SK-N-SH (cell line): ENCODE measurements around the gene TMEM131L. TPM values are rescaled to one million over a fixed set of nuclear protein-coding genes. Genes with fewer than 3 reads are reported as not detected.
A peak's percentile ranks its signal among the peaks of the same experiment; 100 is the strongest.
"Not testable (repeated sequence)": the region's sequence is repeated elsewhere in the genome, so short reads cannot be mapped to it uniquely, and the experiment has no call there.

Source experiments
- CTCF ChIA-PET: fragments of 300-600, 350-600 bp; formaldehyde crosslinking; extraction: SDS; loops from one replicate; lab custom pipeline; 2021; lab: Yijun Ruan, JAX
- POLR2A ChIA-PET: fragments of 350-600 bp; sonication (Branson Sonifier 250); formaldehyde crosslinking; extraction: SDS; loops from one replicate; lab custom pipeline; 2020; ENCODE audit warnings: antibody characterized with exemption, inconsistent platforms; lab: Yijun Ruan, JAX
- DNase-seq: peaks from one replicate; pipeline ENCODE4 v3.0.0; 2012
- H2AFZ ChIP-seq: fragments of 200-600 bp; sonication (generic); 2 replicates; pipeline ENCODE4 v1.8.1; 2016; ENCODE audit warnings: antibody characterized with exemption, mild to moderate bottlenecking, low read depth
- H3F3A ChIP-seq: fragments of 200-600 bp; sonication (generic); replicated peaks from 2 replicates; pipeline ENCODE3; 2016; ENCODE audit warnings: antibody characterized with exemption, mild to moderate bottlenecking; ENCODE audit not compliant: insufficient read depth
- H3K27ac ChIP-seq, 2 experiments: fragments of 200-500 bp in 1 of 2; fragments of 200-600 bp in 1 of 2; sonication (Bioruptor generic) in 1 of 2; sonication (generic), shearing (Covaris generic) in 1 of 2; 2 replicates each; pipeline versions ENCODE4 v1.5.1 to v1.6.1; 2014 to 2016; ENCODE audit warnings: low read depth in 2 of 2, inconsistent platforms in 1 of 2, low read length in 1 of 2, mild to moderate bottlenecking in 1 of 2, mixed read lengths in 1 of 2
- H3K27me3 ChIP-seq: fragments of 200-600 bp; sonication (generic), shearing (Covaris generic); 2 replicates; pipeline ENCODE4 v1.6.1; 2016; ENCODE audit warnings: mixed run types; ENCODE audit not compliant: insufficient read depth
- H3K36me3 ChIP-seq, 2 experiments: fragments of 200-500 bp in 1 of 2; fragments of 200-600 bp in 1 of 2; sonication (Bioruptor generic) in 1 of 2; sonication (generic) in 1 of 2; replicated peaks in 1 of 2; 2 replicates each; pipeline versions ENCODE3 to v1.5.1; 2014 to 2016; ENCODE audit warnings: low read length in 1 of 2, mild to moderate bottlenecking in 1 of 2; ENCODE audit not compliant: insufficient read depth in 2 of 2, control insufficient read depth in 1 of 2
- H3K4me1 ChIP-seq, 2 experiments: fragments of 200-500 bp in 1 of 2; fragments of 200-600 bp in 1 of 2; sonication (Bioruptor generic) in 1 of 2; sonication (generic), shearing (Covaris generic) in 1 of 2; 2 replicates each; pipeline versions ENCODE4 v1.5.1 to v1.6.1; 2014 to 2016; ENCODE audit warnings: low read depth in 1 of 2, low read length in 1 of 2, mixed run types in 1 of 2; ENCODE audit not compliant: insufficient read depth in 2 of 2, control insufficient read depth in 1 of 2
- H3K4me2 ChIP-seq: fragments of 200-600 bp; sonication (generic), shearing (Covaris generic); 2 replicates; pipeline ENCODE4 v1.6.1; 2017; ENCODE audit warnings: mixed run types
- H3K4me3 ChIP-seq, 2 experiments: fragments of 200-500 bp in 1 of 2; fragments of 200-600 bp in 1 of 2; sonication (Bioruptor generic) in 1 of 2; sonication (generic), shearing (Covaris generic) in 1 of 2; 2 replicates each; pipeline versions ENCODE4 v1.5.1 to v1.8.1; 2014 to 2016; ENCODE audit warnings: low read depth in 2 of 2, inconsistent platforms in 1 of 2, low read length in 1 of 2, mild to moderate bottlenecking in 1 of 2, mixed read lengths in 1 of 2, moderate library complexity in 1 of 2
- H3K79me2 ChIP-seq: fragments of 200-600 bp; sonication (generic); 2 replicates; pipeline ENCODE4 v1.8.1; 2017; ENCODE audit warnings: mild to moderate bottlenecking; ENCODE audit not compliant: insufficient read depth
- H3K9ac ChIP-seq: fragments of 200-600 bp; sonication (generic); 2 replicates; pipeline ENCODE4 v1.6.1; 2017; ENCODE audit warnings: mixed run types
- H3K9me2 ChIP-seq: fragments of 200-600 bp; sonication (generic); 2 replicates; pipeline ENCODE4 v1.6.1; 2017; ENCODE audit warnings: mixed run types
- H3K9me3 ChIP-seq: fragments of 200-600 bp; sonication (generic); 2 replicates; pipeline ENCODE4 v1.6.1; 2017; ENCODE audit warnings: mixed run types, mild to moderate bottlenecking, moderate library complexity
- H4K20me1 ChIP-seq: fragments of 200-600 bp; sonication (generic); 2 replicates; pipeline ENCODE4 v1.6.1; 2017; ENCODE audit warnings: mild to moderate bottlenecking, mixed run types; ENCODE audit not compliant: insufficient read depth
- CHD2 ChIP-seq: fragments of 150-350 bp; IDR thresholded peaks from 2 replicates; pipeline ENCODE4 v1.6.1; 2018; ENCODE audit warnings: low read length; ENCODE audit not compliant: partially characterized antibody
- EP300 ChIP-seq, 2 experiments: IDR thresholded peaks; 2 replicates each; pipeline versions ENCODE4 v1.4.0 to v1.6.1; 2012; ENCODE audit warnings: borderline replicate concordance in 1 of 2, low read depth in 1 of 2, low read length in 1 of 2
- EZH2phosphoT487 ChIP-seq: fragments of 200-600 bp; sonication (generic); IDR thresholded peaks from 2 replicates; pipeline ENCODE4 v1.6.1; 2017; ENCODE audit warnings: low read depth, mixed run types, mild to moderate bottlenecking, antibody characterized with exemption, moderate library complexity, borderline replicate concordance
- FOXJ3 ChIP-seq: sonication (generic); formaldehyde crosslinking; IDR thresholded peaks from 2 replicates; pipeline ENCODE4 v1.5.1; 2020; ENCODE audit warnings: mild to moderate bottlenecking, missing genetic modification reagents
- FOXM1 ChIP-seq: IDR thresholded peaks from 2 replicates; pipeline ENCODE4 v1.4.0; 2012; ENCODE audit warnings: low read depth, mild to moderate bottlenecking
- GATA2 ChIP-seq: sonication (generic); formaldehyde crosslinking; IDR thresholded peaks from 2 replicates; pipeline ENCODE4 v1.5.0; 2020; ENCODE audit warnings: mild to moderate bottlenecking, missing genetic modification reagents
- JUND ChIP-seq: IDR thresholded peaks from 2 replicates; pipeline ENCODE4 v1.4.0; 2012
- NFIC ChIP-seq: IDR thresholded peaks from 2 replicates; pipeline ENCODE4 v1.4.0; 2012; ENCODE audit warnings: borderline replicate concordance
- RCOR1 ChIP-seq: fragments of 150-350 bp; IDR thresholded peaks from 2 replicates; pipeline ENCODE4 v1.6.1; 2017; ENCODE audit warnings: antibody characterized with exemption, low read length
- REST ChIP-seq: IDR thresholded peaks from 2 replicates; pipeline ENCODE4 v1.6.1; 2012; ENCODE audit warnings: mild to moderate bottlenecking, low read depth, low read length, moderate library complexity
- SIN3A ChIP-seq: IDR thresholded peaks from 2 replicates; pipeline ENCODE4 v1.6.1; 2012; ENCODE audit warnings: low read depth, mild to moderate bottlenecking, low read length, moderate library complexity, borderline replicate concordance
- SMC3 ChIP-seq: IDR thresholded peaks from 2 replicates; pipeline ENCODE4 v1.6.1; 2012; ENCODE audit warnings: low read depth, low read length, improper control_type of control experiment
- TCF12 ChIP-seq: IDR thresholded peaks from 2 replicates; pipeline ENCODE4 v1.4.0; 2012
- YY1 ChIP-seq: IDR thresholded peaks from 2 replicates; pipeline ENCODE4 v1.4.0; 2012; ENCODE audit warnings: low read depth, mild to moderate bottlenecking
- WGBS: methylation state at CpG from one replicate; pipeline ENCODE4 v1.1.6; 2017; ENCODE audit warnings: low lambda C conversion rate; 5-methylcytosine and 5-hydroxymethylcytosine counted together
- polyA plus RNA-seq, 3 experiments: library from polyadenylated mRNA; depleted of rRNA; stranded (reverse); fragments of >200 nt; gene quantifications; 2 replicates each; pipeline ENCODE4 v1.2.3, GENCODE V29; 2012

The TMEM131L gene
- polyA plus RNA-seq, 1 of the 3 experiments (the other 2 are of a cell fraction): 6.2 TPM

- CTCF ChIA-PET: interaction anchor here (1.7 to 2.5 kb wide), 2 partner anchors 10 to 205 kb away, joined by 5 to 10 read pairs; partner anchors contain the start of gene MND1
- H2AFZ ChIP-seq, H3F3A ChIP-seq, H4K20me1 ChIP-seq, H3K9me2 ChIP-seq, H3K36me3 ChIP-seq, H3K4me1 ChIP-seq, H3K4me2 ChIP-seq, H3K27me3 ChIP-seq, DNase-seq, H3K4me3 ChIP-seq, POLR2A ChIA-PET, H3K79me2 ChIP-seq, H3K9ac ChIP-seq, H3K9me3 ChIP-seq: not testable (repeated sequence)
- WGBS: 92% methylated on average over 3 of the region's 3 CpGs
- peak overlapping the region in 1 of 2 experiments; percentile 6; a peak in 1 of 4 replicates for H3K27ac ChIP-seq
Observed at GRCh38 chr4:153548907-153549306, 82.7 kb downstream of the TMEM131L start.

GRCh38 chr4:153549405-153549804 lies 83.2 kb downstream of the TMEM131L start:
- ChIA-PET CTCF (interaction anchor here (1.7 to 2.5 kb wide), 2 partner anchors 9 to 205 kb away, joined by 5 to 10 read pairs; partner anchors contain the start of gene MND1), POLR2A (no interaction called here)
- Histone ChIP-seq H3K27me3 (no peaks in the 10 kb centered on the region), H3K27ac (peak overlapping the region in 1 of 2 experiments; percentile 6; a peak in 1 of 4 replicates), H3K79me2 (no peaks in the 10 kb centered on the region), H3K4me1 (peaks cover 0 to 10% of the 10 kb centered on the region in 2 experiments; a peak in 3 of 4 replicates), H3K4me3 (no peak overlapping the region), H3K9me2 (no peaks in the 10 kb centered on the region), H3K4me2 (no peak overlapping the region; the same call in 1 of the 2 replicates), H3K9me3 (no peaks in the 10 kb centered on the region), H3K9ac (no peak overlapping the region), H3F3A (peaks cover 8% of the 10 kb centered on the region), H2AFZ (no peak overlapping the region), H4K20me1 (no peaks in the 10 kb centered on the region)
- WGBS: 95% methylated on average over 1 of the region's 1 CpG
- TF ChIP-seq EZH2phosphoT487 (no peak), CHD2 (no peak), JUND (no peak), SIN3A (no peak), GATA2 (no peak), YY1 (no peak), SMC3 (no peak), FOXM1 (no peak), EP300 (IDR thresholded peaks at IDR 0.05; ENCODE audit: borderline replicate concordance in 1 of 2, low read depth in 1 of 2, low read length in 1 of 2) (no peak), REST (no peak), NFIC (no peak), TCF12 (no peak), FOXJ3 (no peak), RCOR1 (no peak)
- TF ChIP-seq, all 33 proteins: peak for 0
- DNase-seq: no peak
- H3K36me3 ChIP-seq: no peaks in the 10 kb centered on the region
